Measurements from ENCODE around the gene ALKBH2. TPM values are rescaled to one million over a fixed set of nuclear protein-coding genes. Genes with fewer than 3 reads are reported as not detected.

Gene ALKBH2
- total RNA-seq, 1 donor from 2014 or later: 10.6 TPM

GRCh38 chr12:109097435-109098182 is 4.3 kb upstream of the ALKBH2 start, which contains the start of gene UNG:
UNG (plus strand) TSS chr12:109097597; CDS start chr12:109097680, 83 bp downstream.
- Mint-ChIP-seq H3K36me3 (ENCODE audit: low read depth) (peaks cover 7% of the 10 kb centered on the region), H3K27me3 (ENCODE audit: low read depth) (no peaks in the 10 kb centered on the region), H3K9me3 (ENCODE audit: low read depth) (no peaks in the 10 kb centered on the region), H3K27ac (ENCODE audit: unreplicated experiment) (peak within 1 kb of the TSS; percentile 87), H3K4me3 (ENCODE audit: unreplicated experiment) (peak within 1 kb of the TSS; percentile 80), H3K4me1 (ENCODE audit: low read depth) (peaks cover 30% of the 10 kb centered on the region)
- TF ChIP-seq, protein P1, sequence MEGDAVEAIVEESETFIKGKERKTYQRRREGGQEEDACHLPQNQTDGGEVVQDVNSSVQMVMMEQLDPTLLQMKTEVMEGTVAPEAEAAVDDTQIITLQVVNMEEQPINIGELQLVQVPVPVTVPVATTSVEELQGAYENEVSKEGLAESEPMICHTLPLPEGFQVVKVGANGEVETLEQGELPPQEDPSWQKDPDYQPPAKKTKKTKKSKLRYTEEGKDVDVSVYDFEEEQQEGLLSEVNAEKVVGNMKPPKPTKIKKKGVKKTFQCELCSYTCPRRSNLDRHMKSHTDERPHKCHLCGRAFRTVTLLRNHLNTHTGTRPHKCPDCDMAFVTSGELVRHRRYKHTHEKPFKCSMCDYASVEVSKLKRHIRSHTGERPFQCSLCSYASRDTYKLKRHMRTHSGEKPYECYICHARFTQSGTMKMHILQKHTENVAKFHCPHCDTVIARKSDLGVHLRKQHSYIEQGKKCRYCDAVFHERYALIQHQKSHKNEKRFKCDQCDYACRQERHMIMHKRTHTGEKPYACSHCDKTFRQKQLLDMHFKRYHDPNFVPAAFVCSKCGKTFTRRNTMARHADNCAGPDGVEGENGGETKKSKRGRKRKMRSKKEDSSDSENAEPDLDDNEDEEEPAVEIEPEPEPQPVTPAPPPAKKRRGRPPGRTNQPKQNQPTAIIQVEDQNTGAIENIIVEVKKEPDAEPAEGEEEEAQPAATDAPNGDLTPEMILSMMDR (IDR thresholded peaks at IDR 0.05): no peak
- peak; percentile 97 for DNase-seq (ENCODE audit: low spot score)

GRCh38 chr12:109097140-109097434 is 3.8 kb upstream of the ALKBH2 start:
- TF ChIP-seq, protein P1 (IDR thresholded peaks at IDR 0.05): no peak
- no peaks in the 10 kb centered on the region for H3K9me3 Mint-ChIP-seq (ENCODE audit: low read depth)

GRCh38 chr12:109092497-109093021 is 713 bp downstream of the ALKBH2 start:
- no peak for DNase-seq (ENCODE audit: low spot score)
- no peaks in the 10 kb centered on the region for H3K9me3 Mint-ChIP-seq (ENCODE audit: low read depth)
- H3K27ac Mint-ChIP-seq (ENCODE audit: unreplicated experiment): peak overlapping the region; percentile 91
- TF ChIP-seq, protein P1 (IDR thresholded peaks at IDR 0.05): no peak
- H3K4me1 Mint-ChIP-seq (ENCODE audit: low read depth): peaks cover 33% of the 10 kb centered on the region
- H3K36me3 Mint-ChIP-seq (ENCODE audit: low read depth): peaks cover 6% of the 10 kb centered on the region
- H3K27me3 Mint-ChIP-seq (ENCODE audit: low read depth): no peaks in the 10 kb centered on the region
- H3K4me3 Mint-ChIP-seq (ENCODE audit: unreplicated experiment): peak overlapping the region; percentile 75

More at GRCh38 chr12:109097140-109097434, 3.8 kb upstream of the ALKBH2 start:
- Mint-ChIP-seq H3K36me3 (ENCODE audit: low read depth) (peaks cover 7% of the 10 kb centered on the region), H3K27me3 (ENCODE audit: low read depth) (no peaks in the 10 kb centered on the region), H3K4me1 (ENCODE audit: low read depth) (peaks cover 35% of the 10 kb centered on the region), H3K27ac (ENCODE audit: unreplicated experiment) (no peak overlapping the region), H3K4me3 (ENCODE audit: unreplicated experiment) (peak overlapping the region; percentile 80)
- no peak for DNase-seq (ENCODE audit: low spot score)

- Mint-ChIP-seq H3K27me3 (ENCODE audit: low read depth) (no peaks in the 10 kb centered on the region), H3K4me1 (ENCODE audit: low read depth) (peaks cover 33% of the 10 kb centered on the region), H3K4me3 (ENCODE audit: unreplicated experiment) (no peak overlapping the region), H3K36me3 (ENCODE audit: low read depth) (peaks cover 10% of the 10 kb centered on the region), H3K27ac (ENCODE audit: unreplicated experiment) (no peak overlapping the region), H3K9me3 (ENCODE audit: low read depth) (no peaks in the 10 kb centered on the region)
- TF ChIP-seq, protein P1 (IDR thresholded peaks at IDR 0.05): no peak
- no peak for DNase-seq (ENCODE audit: low spot score)
Measured at GRCh38 chr12:109089683-109090082, 3.6 kb downstream of the ALKBH2 start.

DNA sequence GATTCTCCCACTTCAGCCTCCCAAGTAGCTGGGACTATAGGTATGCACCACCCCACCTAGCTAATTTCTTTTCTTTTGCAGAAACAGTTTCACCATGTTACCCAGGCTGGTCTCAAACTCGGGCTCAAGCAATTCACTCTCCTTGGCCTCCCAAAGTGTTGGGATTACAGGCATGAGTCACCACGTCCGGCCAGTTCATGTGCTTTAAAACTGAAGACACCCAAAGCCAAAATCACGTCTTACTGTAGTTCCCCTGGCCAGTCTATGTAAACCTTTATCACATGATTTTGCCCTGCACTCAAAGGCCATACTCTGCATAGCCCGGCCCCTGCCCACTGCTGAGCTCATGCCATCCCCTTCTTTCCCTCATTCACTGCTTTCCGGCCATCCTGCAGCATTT is 4.5 kb downstream of the ALKBH2 start:
- Mint-ChIP-seq H3K27ac (ENCODE audit: unreplicated experiment) (peak overlapping the region; percentile 50), H3K9me3 (ENCODE audit: low read depth) (no peaks in the 10 kb centered on the region), H3K36me3 (ENCODE audit: low read depth) (peaks cover 10% of the 10 kb centered on the region), H3K4me3 (ENCODE audit: unreplicated experiment) (no peak overlapping the region), H3K27me3 (ENCODE audit: low read depth) (no peaks in the 10 kb centered on the region), H3K4me1 (ENCODE audit: low read depth) (peaks cover 33% of the 10 kb centered on the region)
- DNase-seq (ENCODE audit: low spot score): no peak
- TF ChIP-seq, protein P1 (IDR thresholded peaks at IDR 0.05): no peak

Data from chondrocyte (in vitro differentiated cells).